ENCODE results near the gene FBXL15. TPM values are rescaled to one million over a fixed set of nuclear protein-coding genes. Genes with fewer than 3 reads are reported as not detected.
A peak's percentile ranks its signal among the peaks of the same experiment; 100 is the strongest.

FBXL15 gene
- total and polyA plus RNA-seq, 2 of the 13 experiments (the other 11 are each of a cell fraction or from before 2014, with no cell fraction given), result 4.3 to 8.3 TPM

- TF ChIP-seq ZNF580 (CRISPR knock-in tag; IDR thresholded peaks at IDR 0.05; ENCODE audit: borderline replicate concordance, low read depth) (0 out of 2 replicates have a peak, but pooled peaks have one; percentile 61), ZNF543 (CRISPR knock-in tag; IDR thresholded peaks at IDR 0.05) (peak; percentile 84; the same call in 1 of the 2 replicates), ASH2L (IDR thresholded peaks at IDR 0.05; ENCODE audit: insufficient read length, low read depth, low read length) (peak; percentile 51), AHDC1 (CRISPR knock-in tag; IDR thresholded peaks at IDR 0.05; ENCODE audit: borderline replicate concordance) (no peak), KAT8 (CRISPR knock-in tag; IDR thresholded peaks at IDR 0.05) (peak; percentile 74), TFDP1 (CRISPR knock-in tag; IDR thresholded peaks at IDR 0.05; ENCODE audit: borderline replicate concordance) (peak; percentile 97), KLF13 (CRISPR knock-in tag; IDR thresholded peaks at IDR 0.05) (0 out of 2 replicates have a peak, but pooled peaks have one; percentile 62), ZNF558 (CRISPR knock-in tag; IDR thresholded peaks at IDR 0.05; ENCODE audit: borderline replicate concordance) (no peak; the same call in 1 of the 2 replicates), ATF2 (CRISPR knock-in tag; IDR thresholded peaks at IDR 0.05) (0 out of 2 replicates have a peak, but pooled peaks have one; percentile 25), ZNF609 (CRISPR knock-in tag; IDR thresholded peaks at IDR 0.05; ENCODE audit: borderline replicate concordance) (peak; percentile 63), HOXA7 (CRISPR knock-in tag; IDR thresholded peaks at IDR 0.05) (no peak), ZNF296 (CRISPR knock-in tag; conservative IDR thresholded peaks at IDR 0.05) (peak; percentile 75; the same call in 1 of the 2 replicates), ZBTB42 (CRISPR knock-in tag; IDR thresholded peaks at IDR 0.05) (0 out of 2 replicates have a peak, but pooled peaks have one; percentile 41), MXD3 (CRISPR knock-in tag; IDR thresholded peaks at IDR 0.05) (peak; percentile 92)
These were observed 2.0 kb downstream of the FBXL15 start (continued) for GRCh38 chr10:102422545-102423129.

Data from HepG2 (cell line).